Activated CD8-positive, alpha-beta memory T cell treated with anti-CD3 and anti-CD28 coated beads for 36 hours (primary cell): ENCODE results near the gene IL6ST. TPM values are rescaled to one million over a fixed set of nuclear protein-coding genes. Genes with fewer than 3 reads are reported as not detected.
"Not testable (repeated sequence)": the region's sequence is repeated elsewhere in the genome, so short reads cannot be mapped to it uniquely, and the experiment has no call there.

Experiments
- CTCF ChIA-PET: fragments of 350-600 bp; sonication (Branson Sonifier 250); formaldehyde crosslinking; loops from one replicate; lab custom pipeline; 2021; ENCODE audit warnings: antibody characterized with exemption; lab: Charles Lee
- POLR2A ChIA-PET: fragments of 350-600 bp; sonication (Branson Sonifier 250); formaldehyde crosslinking; loops from one replicate; lab custom pipeline; 2021; ENCODE audit warnings: antibody characterized with exemption; lab: Charles Lee
- total RNA-seq, 2 experiments: library from RNA; stranded (reverse); gene quantifications; one replicate each; pipeline ENCODE4 v1.2.3, GENCODE V29; 2021

The IL6ST gene
- total RNA-seq, 2 experiments from 2014 or later = 43.9 to 48.7 TPM

- ChIA-PET POLR2A (interaction anchor here (0.6 to 0.7 kb wide), 2 partner anchors 27 to 102 kb away, joined by 3 to 8 read pairs; no protein-coding TSS in a partner anchor), CTCF (interaction anchor here (0.6 kb wide), 1 partner anchor 523 kb away, joined by 4 read pairs; no protein-coding TSS in a partner anchor)
Measured at GRCh38 chr5:55988979-55989638, 5.7 kb downstream of the IL6ST start.

- CTCF ChIA-PET = interaction anchor here (0.6 kb wide), 1 partner anchor 523 kb away, joined by 4 read pairs; no protein-coding TSS in a partner anchor
- POLR2A ChIA-PET = not testable (repeated sequence)
Measured at GRCh38 chr5:55988428-55988827, 6.3 kb downstream of the IL6ST start.

GRCh38 chr5:55986931-55987330 is 7.8 kb downstream of the IL6ST start:
- ChIA-PET POLR2A (no interaction called here), CTCF (interaction anchor here (0.8 kb wide), 1 partner anchor 161 kb away, joined by 4 read pairs; no protein-coding TSS in a partner anchor)

GRCh38 chr5:55985181-55985580 is 9.6 kb downstream of the IL6ST start:
- CTCF ChIA-PET = interaction anchor here (1.1 kb wide), 1 partner anchor 17 kb away, joined by 3 read pairs; no protein-coding TSS in a partner anchor
- POLR2A ChIA-PET = interaction anchor here (0.7 kb wide), 1 partner anchor 17 kb away, joined by 3 read pairs; no protein-coding TSS in a partner anchor

GRCh38 chr5:55983986-55984385 is 10.8 kb downstream of the IL6ST start:
- ChIA-PET CTCF (interaction anchor here (1.1 kb wide), 1 partner anchor 18 kb away, joined by 3 read pairs; no protein-coding TSS in a partner anchor), POLR2A (interaction anchor here (0.8 kb wide), 1 partner anchor 263 kb away, joined by 3 read pairs; no protein-coding TSS in a partner anchor)

GRCh38 chr5:55982957-55983381 is 11.8 kb downstream of the IL6ST start:
- ChIA-PET CTCF (no interaction called here), POLR2A (no interaction called here)

- ChIA-PET CTCF (no interaction called here), POLR2A (interaction anchor here (0.7 kb wide), 1 partner anchor 552 kb away, joined by 3 read pairs; no protein-coding TSS in a partner anchor)
Measured at GRCh38 chr5:55973296-55973695, 21.5 kb downstream of the IL6ST start.

- ChIA-PET CTCF (interaction anchor here (0.6 kb wide), 1 partner anchor 239 kb away, joined by 3 read pairs; no protein-coding TSS in a partner anchor), POLR2A (no interaction called here)
Measured at GRCh38 chr5:55969956-55970355, 24.8 kb downstream of the IL6ST start.

- CTCF ChIA-PET = no interaction called here
Measured at GRCh38 chr5:55966284-55966683, 28.5 kb downstream of the IL6ST start.

GRCh38 chr5:55965525-55965924 is 29.2 kb downstream of the IL6ST start:
- POLR2A ChIA-PET = no interaction called here
- CTCF ChIA-PET = no interaction called here

More at GRCh38 chr5:55966284-55966683, 28.5 kb downstream of the IL6ST start:
- POLR2A ChIA-PET = no interaction called here

GRCh38 chr5:55960779-55961178 is 34.0 kb downstream of the IL6ST start:
- POLR2A ChIA-PET = no interaction called here
- CTCF ChIA-PET = interaction anchor here (1.1 kb wide), 1 partner anchor 24 kb away, joined by 3 read pairs; no protein-coding TSS in a partner anchor

- POLR2A ChIA-PET = no interaction called here
- CTCF ChIA-PET = interaction anchor here (0.7 kb wide), 1 partner anchor 33 kb away, joined by 3 read pairs; no protein-coding TSS in a partner anchor
Measured at GRCh38 chr5:55959208-55959607, 35.6 kb downstream of the IL6ST start.

- POLR2A ChIA-PET, CTCF ChIA-PET: not testable (repeated sequence)
Measured at GRCh38 chr5:55941154-55941553, 53.6 kb downstream of the IL6ST start.

GRCh38 chr5:55937598-55937997 is 57.2 kb downstream of the IL6ST start:
- POLR2A ChIA-PET = not testable (repeated sequence)
- CTCF ChIA-PET = interaction anchor here (3.1 kb wide), 1 partner anchor 263 kb away, joined by 14 read pairs; no protein-coding TSS in a partner anchor

- ChIA-PET CTCF (interaction anchor here (0.6 to 3.1 kb wide), 21 partner anchors 9 to 1411 kb away, joined by 3 to 14 read pairs (median 4); no protein-coding TSS in a partner anchor), POLR2A (interaction anchor here (0.6 kb wide), 2 partner anchors 13 to 983 kb away, joined by 5 to 15 read pairs; no protein-coding TSS in a partner anchor)
Measured at GRCh38 chr5:55936100-55936693, 58.6 kb downstream of the IL6ST start.

- CTCF ChIA-PET = interaction anchor here (0.6 to 3.1 kb wide), 3 partner anchors 17 to 266 kb away, joined by 5 to 14 read pairs (median 8); no protein-coding TSS in a partner anchor
Measured at GRCh38 chr5:55935371-55935770, 59.4 kb downstream of the IL6ST start.

GRCh38 chr5:55934720-55935119 is 60.0 kb downstream of the IL6ST start:
- ChIA-PET POLR2A (no interaction called here), CTCF (interaction anchor here (3.1 kb wide), 1 partner anchor 266 kb away, joined by 14 read pairs; no protein-coding TSS in a partner anchor)

More at GRCh38 chr5:55935371-55935770, 59.4 kb downstream of the IL6ST start:
- POLR2A ChIA-PET = no interaction called here

- POLR2A ChIA-PET = no interaction called here
- CTCF ChIA-PET = no interaction called here
Measured at GRCh38 chr5:55934115-55934613, 60.6 kb downstream of the IL6ST start.

GRCh38 chr5:55933377-55934114 is 61.2 kb downstream of the IL6ST start:
- CTCF ChIA-PET = no interaction called here
- POLR2A ChIA-PET = no interaction called here
